KMS-11 (cell line): ENCODE data around the gene ELAVL4.

ENCODE experiments used
- H2AFZ ChIP-seq: fragments of 200-600 bp; sonication (generic); 2 replicates; pipeline ENCODE4 v1.6.1; 2016; ENCODE audit warnings: antibody characterized with exemption, mixed run types, low read depth
- H3K27ac ChIP-seq: fragments of 200-600 bp; sonication (generic); 2 replicates; pipeline ENCODE4 v1.6.1; 2016; ENCODE audit warnings: mild to moderate bottlenecking, mixed run types
- H3K27me3 ChIP-seq: fragments of 200-600 bp; sonication (generic); 2 replicates; pipeline ENCODE4 v1.6.1; 2017; ENCODE audit warnings: mild to moderate bottlenecking, low read depth, mixed run types, moderate library complexity; ENCODE audit not compliant: insufficient read depth
- H3K36me3 ChIP-seq: fragments of 200-600 bp; sonication (generic); 2 replicates; pipeline ENCODE4 v1.6.1; 2017; ENCODE audit warnings: mild to moderate bottlenecking, mixed run types; ENCODE audit not compliant: insufficient read depth
- H3K4me1 ChIP-seq: fragments of 200-600 bp; sonication (generic); 2 replicates; pipeline ENCODE4 v1.6.1; 2016; ENCODE audit warnings: mild to moderate bottlenecking, low read depth, mixed run types; ENCODE audit not compliant: poor library complexity, severe bottlenecking
- H3K4me2 ChIP-seq: fragments of 200-600 bp; sonication (generic); 2 replicates; pipeline ENCODE4 v1.7.0; 2016; ENCODE audit warnings: mild to moderate bottlenecking, mixed run types
- H3K4me3 ChIP-seq: fragments of 200-600 bp; sonication (generic); IDR thresholded peaks from 2 replicates; pipeline ENCODE4 v1.6.1; 2017; ENCODE audit warnings: low read depth, low read length, mixed read lengths; ENCODE audit not compliant: insufficient read depth
- H3K79me2 ChIP-seq: fragments of 200-600 bp; sonication (generic); 2 replicates; pipeline ENCODE4 v1.6.1; 2016; ENCODE audit warnings: low read depth, mixed run types; ENCODE audit not compliant: insufficient read depth
- H3K9ac ChIP-seq: fragments of 200-600 bp; sonication (generic); 2 replicates; pipeline ENCODE4 v1.6.1; 2016; ENCODE audit warnings: mild to moderate bottlenecking, mixed run types
- H4K20me1 ChIP-seq: fragments of 200-600 bp; sonication (generic); 2 replicates; pipeline ENCODE4 v1.6.1; 2016; ENCODE audit warnings: mild to moderate bottlenecking, mixed run types; ENCODE audit not compliant: insufficient read depth
- CTCF ChIP-seq: fragments of 200-600 bp; sonication (generic); conservative IDR thresholded peaks from 2 replicates; pipeline ENCODE4 v1.6.1; 2017; ENCODE audit warnings: low read depth, mild to moderate bottlenecking, antibody characterized with exemption, low read length, moderate library complexity, mixed read lengths

Gene ELAVL4

GRCh38 chr1:50109116-50109515 lies 396 bp downstream of the ELAVL4 start:
- no peak for TF ChIP-seq CTCF
- H3K36me3 ChIP-seq: no peaks in the 10 kb centered on the region
- no peak overlapping the region for H2AFZ ChIP-seq
- H4K20me1 ChIP-seq: no peaks in the 10 kb centered on the region
- no peak overlapping the region for H3K9ac ChIP-seq
- no peaks in the 10 kb centered on the region for H3K27me3 ChIP-seq
- H3K4me2 ChIP-seq: no peak overlapping the region
- H3K79me2 ChIP-seq: no peaks in the 10 kb centered on the region
- no peak overlapping the region for H3K27ac ChIP-seq
- no peaks in the 10 kb centered on the region for H3K4me1 ChIP-seq
- no peak overlapping the region for H3K4me3 ChIP-seq

GRCh38 chr1:50109647-50110075 lies 941 bp downstream of the ELAVL4 start:
- H3K79me2 ChIP-seq: no peaks in the 10 kb centered on the region
- H3K4me3 ChIP-seq: no peak overlapping the region
- H3K9ac ChIP-seq: no peak overlapping the region

GRCh38 chr1:50110151-50110550 lies 1.4 kb downstream of the ELAVL4 start:
- no peaks in the 10 kb centered on the region for H4K20me1 ChIP-seq
- no peak overlapping the region for H3K9ac ChIP-seq
- no peak overlapping the region for H3K4me2 ChIP-seq
- H3K27ac ChIP-seq: no peak overlapping the region
- no peaks in the 10 kb centered on the region for H3K79me2 ChIP-seq
- no peaks in the 10 kb centered on the region for H3K27me3 ChIP-seq
- no peaks in the 10 kb centered on the region for H3K4me1 ChIP-seq
- no peak overlapping the region for H2AFZ ChIP-seq
- H3K4me3 ChIP-seq: no peak overlapping the region
- no peak for TF ChIP-seq CTCF
- no peaks in the 10 kb centered on the region for H3K36me3 ChIP-seq

More at GRCh38 chr1:50109647-50110075, 941 bp downstream of the ELAVL4 start:
- no peaks in the 10 kb centered on the region for H3K36me3 ChIP-seq
- no peaks in the 10 kb centered on the region for H3K4me1 ChIP-seq
- H3K27me3 ChIP-seq: no peaks in the 10 kb centered on the region
- H4K20me1 ChIP-seq: no peaks in the 10 kb centered on the region
- no peak for TF ChIP-seq CTCF
- no peak overlapping the region for H2AFZ ChIP-seq
- no peak overlapping the region for H3K4me2 ChIP-seq
- no peak overlapping the region for H3K27ac ChIP-seq

GRCh38 chr1:50110656-50111055 lies 1.9 kb downstream of the ELAVL4 start:
- H3K4me3 ChIP-seq: no peak overlapping the region
- H3K27me3 ChIP-seq: no peaks in the 10 kb centered on the region
- H3K27ac ChIP-seq: no peak overlapping the region
- no peak for TF ChIP-seq CTCF
- no peak overlapping the region for H3K9ac ChIP-seq
- no peak overlapping the region for H3K4me2 ChIP-seq
- H4K20me1 ChIP-seq: no peaks in the 10 kb centered on the region
- no peaks in the 10 kb centered on the region for H3K79me2 ChIP-seq
- no peaks in the 10 kb centered on the region for H3K4me1 ChIP-seq
- H3K36me3 ChIP-seq: no peaks in the 10 kb centered on the region
- H2AFZ ChIP-seq: no peak overlapping the region

- H4K20me1 ChIP-seq: no peaks in the 10 kb centered on the region
- H3K27ac ChIP-seq: no peak overlapping the region
- no peaks in the 10 kb centered on the region for H3K4me1 ChIP-seq
- TF ChIP-seq CTCF: no peak
- H3K79me2 ChIP-seq: no peaks in the 10 kb centered on the region
- no peak overlapping the region for H2AFZ ChIP-seq
- no peaks in the 10 kb centered on the region for H3K36me3 ChIP-seq
- H3K4me2 ChIP-seq: no peak overlapping the region
- H3K4me3 ChIP-seq: no peak overlapping the region
- no peak overlapping the region for H3K9ac ChIP-seq
- H3K27me3 ChIP-seq: no peaks in the 10 kb centered on the region
These were observed 2.8 kb downstream of the ELAVL4 start for GRCh38 chr1:50111503-50111902.
